H9 (cell line): Measurements from ENCODE around the gene UTP3. TPM values are rescaled to one million over a fixed set of nuclear protein-coding genes. Genes with fewer than 3 reads are reported as not detected.
"Not testable (repeated sequence)": the region's sequence is repeated elsewhere in the genome, so short reads cannot be mapped to it uniquely, and the experiment has no call there.

ENCODE experiments used
- DNase-seq: peaks from one replicate; pipeline ENCODE4 v3.0.0-alpha.2; 2017
- H2AFZ ChIP-seq: one replicate; pipeline ENCODE4 v1.6.1; 2013; ENCODE audit warnings: mild to moderate bottlenecking, low read length, control low read depth, moderate library complexity
- H2AK5ac ChIP-seq: 2 replicates; pipeline ENCODE4 v1.6.1; 2013; ENCODE audit warnings: low read length, control low read depth, mixed read lengths; ENCODE audit not compliant: insufficient read length
- H2BK120ac ChIP-seq: one replicate; pipeline ENCODE4 v1.6.1; 2013; ENCODE audit warnings: low read depth, mild to moderate bottlenecking, low read length, control low read depth, inconsistent platforms; ENCODE audit not compliant: poor library complexity, severe bottlenecking
- H2BK12ac ChIP-seq: 2 replicates; pipeline ENCODE4 v1.6.1; 2013; ENCODE audit warnings: low read length, control low read depth, mixed read lengths, low read depth; ENCODE audit not compliant: insufficient read length
- H2BK15ac ChIP-seq: 2 replicates; pipeline ENCODE4 v1.6.1; 2013; ENCODE audit warnings: low read depth, low read length, control low read depth
- H2BK20ac ChIP-seq: one replicate; pipeline ENCODE4 v1.6.1; 2013; ENCODE audit warnings: low read depth, mild to moderate bottlenecking, low read length, control low read depth, inconsistent platforms; ENCODE audit not compliant: poor library complexity, severe bottlenecking
- H2BK5ac ChIP-seq: 2 replicates; pipeline ENCODE4 v1.6.1; 2013; ENCODE audit warnings: low read length, control low read depth, mixed read lengths; ENCODE audit not compliant: insufficient read length
- H3K14ac ChIP-seq: 2 replicates; pipeline ENCODE4 v1.6.1; 2013; ENCODE audit warnings: low read length, control low read depth; ENCODE audit not compliant: insufficient read depth
- H3K18ac ChIP-seq: 2 replicates; pipeline ENCODE4 v1.6.1; 2013; ENCODE audit warnings: low read depth, mild to moderate bottlenecking, mixed read lengths, low read length, control low read depth; ENCODE audit not compliant: insufficient read length
- H3K23ac ChIP-seq: 2 replicates; pipeline ENCODE4 v1.6.1; 2013; ENCODE audit warnings: low read length, control low read depth, mixed read lengths, low read depth; ENCODE audit not compliant: insufficient read length
- H3K23me2 ChIP-seq: 2 replicates; pipeline ENCODE4 v1.6.1; 2013; ENCODE audit warnings: low read depth, mild to moderate bottlenecking, mixed read lengths, low read length, control low read depth; ENCODE audit not compliant: insufficient read length, poor library complexity, severe bottlenecking
- H3K27ac ChIP-seq: 2 replicates; pipeline ENCODE4 v1.5.1; 2013; ENCODE audit warnings: low read length, control low read depth, mixed read lengths, low read depth; ENCODE audit not compliant: insufficient read length
- H3K27me3 ChIP-seq: 2 replicates; pipeline ENCODE4 v1.6.1; 2013; ENCODE audit warnings: low read length, control low read depth, inconsistent platforms; ENCODE audit not compliant: insufficient read depth
- H3K4ac ChIP-seq: 2 replicates; pipeline ENCODE4 v1.6.1; 2013; ENCODE audit warnings: low read depth, mild to moderate bottlenecking, control low read depth, inconsistent platforms, low read length, moderate library complexity
- H3K4me1 ChIP-seq: 2 replicates; pipeline ENCODE4 v1.6.1; 2013; ENCODE audit warnings: low read length, control low read depth, inconsistent platforms; ENCODE audit not compliant: insufficient read depth
- H3K4me2 ChIP-seq: 2 replicates; pipeline ENCODE4 v1.6.1; 2013; ENCODE audit warnings: low read length, control low read depth, mixed read lengths; ENCODE audit not compliant: insufficient read length, insufficient read depth
- H3K56ac ChIP-seq: 2 replicates; pipeline ENCODE4 v1.6.1; 2013; ENCODE audit warnings: low read depth, mild to moderate bottlenecking, mixed read lengths, low read length, control low read depth; ENCODE audit not compliant: insufficient read length
- H3K79me1 ChIP-seq: 2 replicates; pipeline ENCODE4 v1.6.1; 2013; ENCODE audit warnings: low read depth, mild to moderate bottlenecking, moderate library complexity, low read length, control low read depth, inconsistent platforms; ENCODE audit not compliant: insufficient read depth, poor library complexity, severe bottlenecking
- H3K79me2 ChIP-seq: 2 replicates; pipeline ENCODE4 v1.6.1; 2013; ENCODE audit warnings: low read length, control low read depth, inconsistent platforms; ENCODE audit not compliant: insufficient read depth
- H3K9ac ChIP-seq: 2 replicates; pipeline ENCODE4 v1.6.1; 2013; ENCODE audit warnings: low read length, control low read depth, mixed read lengths; ENCODE audit not compliant: insufficient read length; ENCODE audit errors: extremely low read depth
- H3K9me3 ChIP-seq: one replicate; pipeline ENCODE4 v1.6.1; 2013; ENCODE audit warnings: low read depth, low read length, inconsistent platforms; ENCODE audit not compliant: control insufficient read depth
- H3T11ph ChIP-seq: one replicate; pipeline ENCODE4 v1.6.1; 2013; ENCODE audit warnings: mild to moderate bottlenecking, low read length, control low read depth, inconsistent platforms
- H4K20me1 ChIP-seq: one replicate; pipeline ENCODE4 v1.6.1; 2013; ENCODE audit not compliant: control insufficient read depth, insufficient read length, insufficient read depth
- H4K5ac ChIP-seq: 2 replicates; pipeline ENCODE4 v1.6.1; 2013; ENCODE audit warnings: low read depth, mild to moderate bottlenecking, mixed read lengths, low read length, control low read depth; ENCODE audit not compliant: insufficient read length
- H4K8ac ChIP-seq: replicated peaks from 2 replicates; pipeline ENCODE4 v1.6.1; 2013; ENCODE audit warnings: low read length, control low read depth, mixed read lengths, low read depth; ENCODE audit not compliant: insufficient read length
- H4K91ac ChIP-seq: 2 replicates; pipeline ENCODE4 v1.6.1; 2013; ENCODE audit warnings: low read depth, mild to moderate bottlenecking, moderate library complexity, mixed read lengths, low read length, control low read depth; ENCODE audit not compliant: insufficient read length
- H3K27ac Mint-ChIP-seq, 3 experiments: 2 replicates in 2 of 3; 3 replicates in 1 of 3; pipeline ENCODE4 v1.8.0; 2020 to 2021; ENCODE audit warnings: mixed read lengths in 3 of 3, mild to moderate bottlenecking in 1 of 3, moderate library complexity in 1 of 3
- H3K27me3 Mint-ChIP-seq: 2 replicates; pipeline ENCODE4 v1.8.0; 2021; ENCODE audit warnings: low read depth, mild to moderate bottlenecking, moderate library complexity, mixed read lengths
- H3K36me3 Mint-ChIP-seq, 3 experiments: 2 replicates in 2 of 3; 3 replicates in 1 of 3; pipeline ENCODE4 v1.8.0; 2020 to 2021; ENCODE audit warnings: low read depth in 3 of 3, mixed read lengths in 3 of 3; ENCODE audit not compliant: insufficient read depth in 1 of 3
- H3K4me1 Mint-ChIP-seq, 2 experiments: 2 replicates each; pipeline ENCODE4 v1.8.0; 2020; ENCODE audit warnings: mixed read lengths in 2 of 2
- H3K4me3 Mint-ChIP-seq, 2 experiments: 2 replicates in 1 of 2; 3 replicates in 1 of 2; pipeline ENCODE4 v1.8.0; 2020 to 2021; ENCODE audit warnings: mild to moderate bottlenecking in 2 of 2, mixed read lengths in 2 of 2, moderate library complexity in 1 of 2
- H3K9me3 Mint-ChIP-seq, 2 experiments: 2 replicates in 1 of 2; 3 replicates in 1 of 2; pipeline ENCODE4 v1.8.0; 2020; ENCODE audit warnings: mild to moderate bottlenecking in 2 of 2, mixed read lengths in 2 of 2, moderate library complexity in 1 of 2
- CTCF ChIP-seq: fragments of 200-600 bp; sonication (generic); conservative IDR thresholded peaks from 3 replicates; pipeline ENCODE4 v1.8.0; 2021; ENCODE audit warnings: antibody characterized with exemption, mild to moderate bottlenecking
- WGBS: extraction: QIAGEN DNeasy Blood & Tissue Kit; methylation state at CpG from one replicate; pipeline ENCODE4 v1.1.7; 2013; ENCODE audit warnings: missing lambda C conversion rate, low lambda C conversion rate, mixed read lengths; ENCODE audit not compliant: insufficient read length; ENCODE audit errors: extremely low coverage; 5-methylcytosine and 5-hydroxymethylcytosine counted together
- total RNA-seq: library from RNA; stranded (reverse); gene quantifications from 2 replicates; pipeline ENCODE4 v1.2.1, GENCODE V29; 2021

The UTP3 gene
- total RNA-seq, 1 experiment from 2014 or later: 49.3 TPM

- TF ChIP-seq CTCF: no peak
- no peak overlapping the region for H3T11ph ChIP-seq
- no peak overlapping the region for H3K9ac ChIP-seq
- no peak overlapping the region for H4K91ac ChIP-seq
- no peak overlapping the region for H2BK15ac ChIP-seq
- no peaks in the 10 kb centered on the region for H3K79me1 ChIP-seq
- H3K23ac ChIP-seq: no peak overlapping the region
- H3K27ac ChIP-seq: no peak overlapping the region
- no peaks in the 10 kb centered on the region for H3K9me3 ChIP-seq
- no peak overlapping the region for H3K4me3 Mint-ChIP-seq
- H3K27me3 ChIP-seq: no peaks in the 10 kb centered on the region
- H3K4me1 Mint-ChIP-seq: no peaks in the 10 kb centered on the region
- H3K4me2 ChIP-seq: no peak overlapping the region
- no peaks in the 10 kb centered on the region; a peak in 1 of 5 replicates for H3K9me3 Mint-ChIP-seq
- no CpG with 5 or more reads among the region's 2 CpGs for WGBS
- no peaks in the 10 kb centered on the region for H4K20me1 ChIP-seq
- no peaks in the 10 kb centered on the region for H3K79me2 ChIP-seq
- no peaks in the 10 kb centered on the region; the same call in 1 of the 2 replicates for H3K27me3 Mint-ChIP-seq
- no peak overlapping the region for H2AK5ac ChIP-seq
- no peak overlapping the region for H3K14ac ChIP-seq
- no peak overlapping the region for H3K27ac Mint-ChIP-seq
- no peaks in the 10 kb centered on the region for H3K36me3 Mint-ChIP-seq
- no peak overlapping the region for H2AFZ ChIP-seq
- H3K56ac ChIP-seq: no peak overlapping the region
- H4K5ac ChIP-seq: no peak overlapping the region
- H3K4ac ChIP-seq: no peak overlapping the region
- no peak overlapping the region for H2BK5ac ChIP-seq
- no peak overlapping the region for H2BK12ac ChIP-seq
- H2BK120ac ChIP-seq: no peak overlapping the region
- no peak overlapping the region for H3K18ac ChIP-seq
- no peak overlapping the region for H4K8ac ChIP-seq
- no peak overlapping the region for H2BK20ac ChIP-seq
- H3K4me1 ChIP-seq: no peaks in the 10 kb centered on the region
- no peaks in the 10 kb centered on the region for H3K23me2 ChIP-seq
- DNase-seq: no peak
Observed at GRCh38 chr4:70640192-70640591, 48.1 kb upstream of the UTP3 start.

- not testable (repeated sequence) for H2AK5ac ChIP-seq, H2BK5ac ChIP-seq, H3K9ac ChIP-seq, H3K27me3 Mint-ChIP-seq, DNase-seq, H3K27ac ChIP-seq, H3T11ph ChIP-seq, H3K4me1 ChIP-seq, H3K79me1 ChIP-seq, H3K18ac ChIP-seq, H2BK12ac ChIP-seq, H3K36me3 Mint-ChIP-seq, H3K4me1 Mint-ChIP-seq, H3K23me2 ChIP-seq, H4K91ac ChIP-seq, H3K27ac Mint-ChIP-seq, H2BK15ac ChIP-seq, H3K9me3 Mint-ChIP-seq, H3K4me2 ChIP-seq, H2BK20ac ChIP-seq, H3K14ac ChIP-seq, H3K4ac ChIP-seq, H3K27me3 ChIP-seq, H2BK120ac ChIP-seq, H3K23ac ChIP-seq, H3K56ac ChIP-seq, H3K4me3 Mint-ChIP-seq, H4K8ac ChIP-seq, H4K20me1 ChIP-seq, H4K5ac ChIP-seq, H3K79me2 ChIP-seq, H2AFZ ChIP-seq, H3K9me3 ChIP-seq
- no CpG with 5 or more reads among the region's 4 CpGs for WGBS
Observed at GRCh38 chr4:70650741-70651140, 37.6 kb upstream of the UTP3 start.
